HG02798 (cell line): ENCODE measurements around the gene MEGF6.
A peak's percentile ranks its signal among the peaks of the same experiment; 100 is the strongest.

Source experiments
- ATAC-seq: cut with Tn5 transposase; IDR thresholded peaks from one replicate; pipeline ENCODE4 v1.9.1; 2021; ENCODE audit warnings: mild to moderate bottlenecking; ENCODE audit not compliant: unreplicated experiment, poor library complexity

MEGF6 gene

GRCh38 chr1:3611170-3612019 lies at the start of gene MEGF6:
Gene MEGF6 (minus strand): TSS chr1:3611508. CDS start chr1:3611268, 240 bp downstream.
- ATAC-seq: no peak

GRCh38 chr1:3660704-3661103 lies 49.4 kb upstream of the MEGF6 start:
- no peak for ATAC-seq

- ATAC-seq: no peak
Observed at GRCh38 chr1:3659093-3659492, 47.8 kb upstream of the MEGF6 start.

- no peak for ATAC-seq
Observed at GRCh38 chr1:3658231-3658615, 46.9 kb upstream of the MEGF6 start.

GRCh38 chr1:3657578-3658230 lies 46.4 kb upstream of the MEGF6 start:
- ATAC-seq: no peak

- ATAC-seq: no peak
Observed at GRCh38 chr1:3657096-3657475, 45.8 kb upstream of the MEGF6 start.

GRCh38 chr1:3656450-3657095 lies 45.3 kb upstream of the MEGF6 start:
- peak; percentile 53 for ATAC-seq

GRCh38 chr1:3654549-3655281 lies 43.4 kb upstream of the MEGF6 start:
- no peak for ATAC-seq

- ATAC-seq: no peak
Observed at GRCh38 chr1:3653286-3653618, 41.9 kb upstream of the MEGF6 start.

GRCh38 chr1:3652548-3653285 lies 41.4 kb upstream of the MEGF6 start:
- ATAC-seq: peak; percentile 5

GRCh38 chr1:3651930-3652547 lies 40.7 kb upstream of the MEGF6 start, which contains the start of gene TP73:
Gene TP73 (plus strand): TSS chr1:3652516. CDS start chr1:3682366, 29,850 bp downstream.
- ATAC-seq: peak; percentile 35

GRCh38 chr1:3651026-3651929 lies 40.0 kb upstream of the MEGF6 start:
- ATAC-seq: no peak

GRCh38 chr1:3650248-3651025 lies 39.1 kb upstream of the MEGF6 start:
- no peak for ATAC-seq

- peak; percentile 78 for ATAC-seq
Observed at GRCh38 chr1:3649342-3650247, 38.3 kb upstream of the MEGF6 start, which contains the start of gene WRAP73. Gene WRAP73 (minus strand): TSS chr1:3650103. CDS start chr1:3649999, 104 bp downstream.

- ATAC-seq: no peak
Observed at GRCh38 chr1:3646596-3646995, 35.3 kb upstream of the MEGF6 start.

GRCh38 chr1:3645666-3646355 lies 34.5 kb upstream of the MEGF6 start:
- ATAC-seq: no peak
